DND-41 (cell line): ENCODE data around the gene MAPK10.
"Not testable (repeated sequence)": the region's sequence is repeated elsewhere in the genome, so short reads cannot be mapped to it uniquely, and the experiment has no call there.

Experiments used
- ATAC-seq: fragments of 200-7000 bp; cut with Tn5 transposase; 3 replicates; pipeline ENCODE4 v1.9.1; 2021; ENCODE audit warnings: low read depth; ENCODE audit not compliant: insufficient read depth
- DNase-seq: peaks from one replicate; pipeline ENCODE4 v3.0.0-alpha.2; 2020
- H2AFZ ChIP-seq: 2 replicates; pipeline ENCODE4 v1.6.0; 2012; ENCODE audit warnings: low read depth, low read length
- H3K27ac ChIP-seq: 2 replicates; pipeline ENCODE4 v1.5.1; 2012; ENCODE audit warnings: low read length, inconsistent platforms
- H3K27me3 ChIP-seq: fragments of 200-600 bp; sonication (generic); 2 replicates; pipeline ENCODE4 v1.6.0; 2012; ENCODE audit warnings: low read length, mild to moderate bottlenecking, inconsistent platforms; ENCODE audit not compliant: insufficient read depth, poor library complexity
- H3K36me3 ChIP-seq: 2 replicates; pipeline ENCODE4 v1.5.1; 2012; ENCODE audit warnings: low read length, inconsistent platforms; ENCODE audit not compliant: insufficient read depth
- H3K4me1 ChIP-seq: 2 replicates; pipeline ENCODE4 v1.5.1; 2012; ENCODE audit warnings: mild to moderate bottlenecking, low read length; ENCODE audit not compliant: insufficient read depth
- H3K4me2 ChIP-seq: 2 replicates; pipeline ENCODE4 v1.6.0; 2012; ENCODE audit warnings: mild to moderate bottlenecking, moderate library complexity, low read length, inconsistent platforms; ENCODE audit not compliant: insufficient read depth
- H3K4me3 ChIP-seq, 2 experiments: fragments of 200-600 bp in 1 of 2; shearing (Covaris generic) in 1 of 2; 2 replicates each; pipeline ENCODE4 v1.5.1; 2012 to 2016; ENCODE audit warnings: inconsistent platforms in 2 of 2, low read length in 2 of 2, mild to moderate bottlenecking in 2 of 2, low read depth in 1 of 2, moderate library complexity in 1 of 2
- H3K79me2 ChIP-seq: 2 replicates; pipeline ENCODE4 v1.6.0; 2012; ENCODE audit warnings: low read length, inconsistent platforms; ENCODE audit not compliant: insufficient read depth
- H3K9ac ChIP-seq: 2 replicates; pipeline ENCODE4 v1.6.0; 2012; ENCODE audit warnings: low read depth, mild to moderate bottlenecking, inconsistent platforms, low read length, moderate library complexity
- H3K9me3 ChIP-seq: 2 replicates; pipeline ENCODE4 v1.5.1; 2012; ENCODE audit warnings: low read length, moderate library complexity, mild to moderate bottlenecking, inconsistent platforms; ENCODE audit not compliant: insufficient read depth, severe bottlenecking
- H4K20me1 ChIP-seq: 2 replicates; pipeline ENCODE4 v1.6.0; 2012; ENCODE audit warnings: low read length; ENCODE audit not compliant: insufficient read depth
- EZH2 ChIP-seq: IDR thresholded peaks from 3 replicates; pipeline ENCODE4 v1.6.1; 2012; ENCODE audit warnings: borderline replicate concordance, low read depth, mild to moderate bottlenecking, moderate library complexity, low read length, inconsistent platforms; ENCODE audit not compliant: severe bottlenecking
- TF ChIP-seq, protein P1 (sequence below): IDR thresholded peaks from 2 replicates; pipeline ENCODE4 v1.5.1; 2012; ENCODE audit warnings: borderline replicate concordance, low read length, moderate library complexity, mild to moderate bottlenecking; ENCODE audit not compliant: poor library complexity, severe bottlenecking; ENCODE audit errors: extremely low read depth

The MAPK10 gene

DNA sequence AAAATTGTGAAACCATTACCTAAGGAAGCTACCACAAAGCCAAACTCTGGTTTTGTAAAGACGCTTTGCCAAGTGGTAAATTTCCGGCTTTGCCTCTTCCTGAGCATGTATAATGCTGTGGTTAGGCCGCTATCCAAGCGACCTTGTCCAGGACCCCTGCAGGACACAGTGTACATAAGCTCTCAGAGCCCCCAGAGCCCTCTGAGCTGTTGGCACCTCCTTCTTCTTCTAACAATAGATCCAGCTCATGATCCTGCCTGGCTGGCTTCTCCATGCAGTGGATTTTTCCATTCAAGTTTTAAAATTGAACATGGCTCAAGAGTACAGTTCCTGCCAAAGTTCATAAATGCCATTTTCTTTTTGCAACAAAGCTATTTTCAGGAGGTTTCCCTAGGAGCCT is 326.7 kb downstream of the MAPK10 start:
- no peak overlapping the region for H3K4me2 ChIP-seq
- no peak overlapping the region for H2AFZ ChIP-seq
- no peaks in the 10 kb centered on the region for H3K79me2 ChIP-seq
- H3K27ac ChIP-seq = no peak overlapping the region
- H3K27me3 ChIP-seq = no peaks in the 10 kb centered on the region
- no peaks in the 10 kb centered on the region for H3K36me3 ChIP-seq
- H3K4me3 ChIP-seq = no peak overlapping the region
- no peak overlapping the region for H3K9ac ChIP-seq
- H3K4me1 ChIP-seq = no peaks in the 10 kb centered on the region
- no peaks in the 10 kb centered on the region for H3K9me3 ChIP-seq
- no peak for ATAC-seq
- H4K20me1 ChIP-seq = no peaks in the 10 kb centered on the region
- DNase-seq = no peak
- TF ChIP-seq EZH2 = no peak
- TF ChIP-seq, protein P1, sequence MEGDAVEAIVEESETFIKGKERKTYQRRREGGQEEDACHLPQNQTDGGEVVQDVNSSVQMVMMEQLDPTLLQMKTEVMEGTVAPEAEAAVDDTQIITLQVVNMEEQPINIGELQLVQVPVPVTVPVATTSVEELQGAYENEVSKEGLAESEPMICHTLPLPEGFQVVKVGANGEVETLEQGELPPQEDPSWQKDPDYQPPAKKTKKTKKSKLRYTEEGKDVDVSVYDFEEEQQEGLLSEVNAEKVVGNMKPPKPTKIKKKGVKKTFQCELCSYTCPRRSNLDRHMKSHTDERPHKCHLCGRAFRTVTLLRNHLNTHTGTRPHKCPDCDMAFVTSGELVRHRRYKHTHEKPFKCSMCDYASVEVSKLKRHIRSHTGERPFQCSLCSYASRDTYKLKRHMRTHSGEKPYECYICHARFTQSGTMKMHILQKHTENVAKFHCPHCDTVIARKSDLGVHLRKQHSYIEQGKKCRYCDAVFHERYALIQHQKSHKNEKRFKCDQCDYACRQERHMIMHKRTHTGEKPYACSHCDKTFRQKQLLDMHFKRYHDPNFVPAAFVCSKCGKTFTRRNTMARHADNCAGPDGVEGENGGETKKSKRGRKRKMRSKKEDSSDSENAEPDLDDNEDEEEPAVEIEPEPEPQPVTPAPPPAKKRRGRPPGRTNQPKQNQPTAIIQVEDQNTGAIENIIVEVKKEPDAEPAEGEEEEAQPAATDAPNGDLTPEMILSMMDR = no peak

DNA sequence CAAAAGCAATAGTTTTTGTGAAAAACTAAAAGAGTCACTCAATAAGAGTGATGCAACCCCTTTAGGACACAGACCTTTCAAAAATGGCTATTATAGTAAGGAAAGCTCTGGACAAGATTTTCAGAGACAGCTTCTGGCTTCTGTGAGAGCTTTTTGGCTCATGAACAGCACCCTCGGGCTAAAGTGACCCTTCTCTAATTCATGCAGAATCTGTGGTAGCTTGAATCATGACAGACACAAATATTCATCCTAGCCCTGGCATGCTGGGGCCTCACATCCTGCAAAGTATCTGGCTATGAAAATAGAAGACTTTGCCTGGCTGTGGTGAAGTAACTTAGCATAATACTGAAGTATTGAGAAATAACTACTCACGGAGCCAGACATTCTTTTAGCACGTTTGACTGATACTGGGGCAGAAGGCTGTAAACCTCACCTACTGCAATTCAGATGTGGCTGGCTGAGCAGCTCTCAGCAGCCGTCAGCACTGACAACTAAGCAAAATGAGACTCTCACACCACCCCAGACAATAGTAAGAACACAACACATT is 327.3 kb downstream of the MAPK10 start:
- no peak overlapping the region for H3K9ac ChIP-seq
- DNase-seq (no peak), ATAC-seq (no peak)
- H3K9me3 ChIP-seq = no peaks in the 10 kb centered on the region
- no peak overlapping the region for H2AFZ ChIP-seq
- no peak overlapping the region for H3K27ac ChIP-seq
- H3K4me1 ChIP-seq = no peaks in the 10 kb centered on the region
- no peak overlapping the region for H3K4me3 ChIP-seq
- no peak overlapping the region for H3K4me2 ChIP-seq
- TF ChIP-seq EZH2 = no peak
- TF ChIP-seq, protein P1 = no peak
- no peaks in the 10 kb centered on the region for H4K20me1 ChIP-seq
- no peaks in the 10 kb centered on the region for H3K36me3 ChIP-seq
- H3K27me3 ChIP-seq = no peaks in the 10 kb centered on the region
- no peaks in the 10 kb centered on the region for H3K79me2 ChIP-seq

DNA sequence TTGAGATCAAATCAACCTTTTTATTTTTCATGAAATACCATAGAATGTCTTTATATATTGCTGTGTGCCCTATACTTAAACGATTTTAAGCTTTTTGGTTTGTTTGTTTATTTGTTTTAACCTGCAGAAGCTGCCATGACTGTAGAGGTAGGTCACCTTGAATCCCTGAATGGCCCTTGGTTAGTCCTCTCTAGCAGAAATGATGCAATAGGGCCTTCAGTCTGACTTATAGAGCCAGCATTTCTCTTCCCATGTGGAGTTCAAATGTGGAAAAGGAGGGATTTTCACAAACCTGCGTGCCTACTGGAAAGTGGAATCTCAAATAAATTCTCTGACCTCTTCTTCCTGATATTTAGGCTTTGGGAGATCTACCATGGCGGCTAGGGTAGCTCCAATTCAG is 327.9 kb downstream of the MAPK10 start:
- H3K9me3 ChIP-seq = no peaks in the 10 kb centered on the region
- no peaks in the 10 kb centered on the region for H4K20me1 ChIP-seq
- ATAC-seq (no peak), DNase-seq (no peak)
- H3K4me3 ChIP-seq = no peak overlapping the region
- no peak overlapping the region for H3K27ac ChIP-seq
- H3K4me1 ChIP-seq = no peaks in the 10 kb centered on the region
- TF ChIP-seq, protein P1 = no peak
- TF ChIP-seq EZH2 = no peak
- H3K36me3 ChIP-seq = no peaks in the 10 kb centered on the region
- no peaks in the 10 kb centered on the region for H3K27me3 ChIP-seq
- no peak overlapping the region for H3K4me2 ChIP-seq
- no peak overlapping the region for H3K9ac ChIP-seq
- no peak overlapping the region for H2AFZ ChIP-seq
- H3K79me2 ChIP-seq = no peaks in the 10 kb centered on the region

DNA sequence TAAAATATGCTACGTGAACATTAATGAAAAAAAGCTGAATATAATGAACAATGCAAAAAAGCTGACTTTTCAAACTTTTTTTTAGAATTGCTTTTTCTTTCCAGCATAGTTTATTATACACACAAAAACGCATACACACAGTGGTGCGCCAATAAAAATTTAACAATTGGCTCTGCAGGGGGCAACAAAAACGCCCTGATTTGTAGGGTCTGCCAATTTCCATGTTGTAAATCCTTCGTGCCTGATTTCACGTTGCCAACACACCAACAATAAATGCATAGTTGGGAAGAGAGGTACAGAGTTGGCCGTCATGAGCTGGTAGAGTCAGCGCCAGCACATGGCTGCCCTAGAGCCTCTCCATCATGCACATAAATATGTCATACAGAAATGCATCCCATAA is 333.1 kb downstream of the MAPK10 start:
- H3K27me3 ChIP-seq = no peaks in the 10 kb centered on the region
- H3K9me3 ChIP-seq = no peaks in the 10 kb centered on the region
- no peaks in the 10 kb centered on the region for H4K20me1 ChIP-seq
- H3K36me3 ChIP-seq = no peaks in the 10 kb centered on the region
- H3K79me2 ChIP-seq = no peaks in the 10 kb centered on the region
- no peak overlapping the region for H3K4me2 ChIP-seq
- no peak overlapping the region for H3K4me3 ChIP-seq
- TF ChIP-seq, protein P1 = no peak
- no peak for TF ChIP-seq EZH2
- ATAC-seq (no peak), DNase-seq (no peak)
- H2AFZ ChIP-seq = no peak overlapping the region
- H3K27ac ChIP-seq = no peak overlapping the region
- H3K9ac ChIP-seq = no peak overlapping the region
- no peaks in the 10 kb centered on the region for H3K4me1 ChIP-seq

DNA sequence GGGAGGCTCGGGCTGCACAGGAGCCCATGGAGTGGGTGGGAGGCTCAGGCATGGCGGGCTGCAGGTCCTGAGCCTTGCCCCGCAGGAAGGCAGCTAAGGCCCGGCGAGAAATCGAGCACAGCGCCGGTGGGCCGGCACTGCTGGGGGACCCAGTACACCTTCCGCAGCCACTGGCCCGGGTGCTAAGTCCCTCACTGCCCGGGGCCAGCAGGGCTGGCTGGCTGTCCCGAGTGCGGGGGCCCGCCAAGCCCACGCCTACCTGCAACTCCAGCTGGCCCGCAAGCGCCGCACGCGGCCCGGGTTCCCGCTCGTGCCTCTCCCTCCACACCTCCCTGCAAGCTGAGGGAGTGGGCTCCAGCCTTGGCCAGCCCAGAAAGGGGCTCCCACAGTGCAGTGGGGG is 338.2 kb downstream of the MAPK10 start:
- H3K27ac ChIP-seq, H3K4me1 ChIP-seq, DNase-seq, H3K4me3 ChIP-seq, H3K4me2 ChIP-seq, H3K9me3 ChIP-seq, ATAC-seq, H3K9ac ChIP-seq, H3K36me3 ChIP-seq, H4K20me1 ChIP-seq, H2AFZ ChIP-seq, H3K27me3 ChIP-seq, H3K79me2 ChIP-seq: not testable (repeated sequence)
